CD4-positive, alpha-beta T cell (primary cell): ENCODE results near the gene TNFRSF18. TPM values are rescaled to one million over a fixed set of nuclear protein-coding genes. Genes with fewer than 3 reads are reported as not detected.
A peak's percentile ranks its signal among the peaks of the same experiment; 100 is the strongest.

Experiments
- ATAC-seq: fragments of 200-7000 bp; cut with Tn5 transposase; one replicate; pipeline ENCODE4 v1.10.0; 2022; ENCODE audit warnings: mild to moderate bottlenecking; ENCODE audit not compliant: poor library complexity
- CTCF ChIA-PET: fragments of 350-600 bp; sonication (Branson Sonifier 250); formaldehyde crosslinking; loops from one replicate; lab custom pipeline; 2021; ENCODE audit warnings: antibody characterized with exemption, inconsistent platforms; lab: Charles Lee
- POLR2A ChIA-PET: fragments of 350-600 bp; sonication (Branson Sonifier 250); formaldehyde crosslinking; loops from one replicate; lab custom pipeline; 2021; ENCODE audit warnings: antibody characterized with exemption, inconsistent platforms; lab: Charles Lee
- DNase-seq, 14 experiments: peaks; one replicate each; pipeline ENCODE4 v3.0.0-alpha.2; 2013 to 2020; ENCODE audit warnings: mixed read lengths in 2 of 14
- H3K27ac ChIP-seq, 2 donors: one replicate each; pipeline versions ENCODE4 v1.5.1 to v1.7.0; 2013; ENCODE audit warnings: low read length in 2 of 2, low read depth in 1 of 2, mild to moderate bottlenecking in 1 of 2
- H3K27me3 ChIP-seq, 2 experiments: 1 replicate in 1 of 2; 2 replicates in 1 of 2; pipeline versions ENCODE4 v1.6.1 to v1.7.0; 2013; ENCODE audit warnings: low read length in 2 of 2, control low read depth in 1 of 2, mild to moderate bottlenecking in 1 of 2, moderate library complexity in 1 of 2; ENCODE audit not compliant: insufficient read depth in 2 of 2, control insufficient read depth in 1 of 2
- H3K36me3 ChIP-seq: one replicate; pipeline ENCODE4 v1.6.1; 2013; ENCODE audit warnings: low read length, control low read depth; ENCODE audit not compliant: insufficient read depth
- H3K4me1 ChIP-seq: one replicate; pipeline ENCODE4 v1.6.1; 2013; ENCODE audit warnings: low read length, control low read depth; ENCODE audit not compliant: insufficient read depth
- H3K4me3 ChIP-seq: one replicate; pipeline ENCODE4 v1.5.1; 2013; ENCODE audit warnings: mild to moderate bottlenecking, low read length, moderate library complexity
- H3K9me3 ChIP-seq, 2 experiments: 1 replicate in 1 of 2; 2 replicates in 1 of 2; pipeline versions ENCODE4 v1.6.1 to v1.7.0; 2013; ENCODE audit warnings: low read length in 2 of 2, mild to moderate bottlenecking in 2 of 2, control low read depth in 1 of 2, moderate library complexity in 1 of 2; ENCODE audit not compliant: control insufficient read depth in 1 of 2, insufficient read depth in 1 of 2
- H3K27ac Mint-ChIP-seq: one replicate; pipeline ENCODE4 v1.8.0; 2020; ENCODE audit warnings: mixed read lengths
- H3K27me3 Mint-ChIP-seq: one replicate; pipeline ENCODE4 v1.8.0; 2021; ENCODE audit warnings: mixed read lengths
- H3K36me3 Mint-ChIP-seq: one replicate; pipeline ENCODE4 v1.8.0; 2021; ENCODE audit warnings: low read depth, mixed read lengths
- H3K4me1 Mint-ChIP-seq: one replicate; pipeline ENCODE4 v1.8.0; 2021; ENCODE audit warnings: low read depth, mixed read lengths
- H3K4me3 Mint-ChIP-seq: one replicate; pipeline ENCODE4 v1.8.0; 2020; ENCODE audit warnings: mild to moderate bottlenecking, mixed read lengths
- H3K9me3 Mint-ChIP-seq: one replicate; pipeline ENCODE4 v1.8.0; 2020; ENCODE audit warnings: mixed read lengths
- intact Hi-C, 2 experiments: fragments of 100-400 bp; cut with DNase I in 1 of 2; cut with micrococcal nuclease in 1 of 2; formaldehyde crosslinking; loops; one replicate each; pipeline versions ENCODE4 v1.15.1 to v1.9.0; 2023 to 2025; cut with DNase I, micrococcal nuclease
- total RNA-seq, 174 experiments: library from RNA in 2 of 174; stranded (reverse) in 2 of 174; gene quantifications; one replicate each; pipeline ENCODE4 v1.2.3 and lab custom pipeline; 2021 to 2026
- TF ChIP-seq, protein P1 (sequence below): fragments of 200-600 bp; IDR thresholded peaks from one replicate; pipeline ENCODE4 v1.8.0; 2022; ENCODE audit warnings: antibody characterized with exemption, mild to moderate bottlenecking

TNFRSF18 gene
- total RNA-seq, 2 experiments from 2014 or later = 14.8 to 17.8 TPM

DNA sequence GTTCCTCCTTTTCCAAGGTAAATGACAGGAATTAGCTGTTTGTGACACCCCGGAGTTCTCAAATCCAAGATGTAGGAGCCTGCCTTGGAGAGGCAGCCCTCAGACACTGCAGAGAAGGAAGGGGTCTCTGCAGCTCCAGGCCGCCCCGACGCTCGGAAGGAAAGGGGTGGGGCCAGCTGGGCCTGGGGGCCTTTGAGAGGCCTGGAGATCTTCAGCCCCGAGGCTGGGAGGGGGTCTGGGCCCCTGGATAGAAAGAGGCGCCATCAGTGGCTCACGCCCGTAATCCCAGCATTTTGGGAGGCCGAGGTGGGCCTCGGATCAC, 1.1 kb upstream of the TNFRSF18 start:
- no peaks in the 10 kb centered on the region for H3K36me3 Mint-ChIP-seq
- ChIA-PET POLR2A (interaction anchor here (0.8 to 1.8 kb wide), 5 partner anchors 9 to 66 kb away, joined by 3 to 9 read pairs (median 4); partner anchors contain the start of genes B3GALT6 and SDF4), CTCF (interaction anchor here (1.0 kb wide), 1 partner anchor 205 kb away, joined by 3 read pairs; no protein-coding TSS in a partner anchor)
- H3K27me3 ChIP-seq = no peaks in the 10 kb centered on the region
- no peaks in the 10 kb centered on the region for H3K9me3 ChIP-seq
- no peaks in the 10 kb centered on the region for H3K27me3 Mint-ChIP-seq
- peak in 2 of 14 experiments; percentile 3 to 33 for DNase-seq
- H3K4me1 ChIP-seq = peaks cover 70% of the 10 kb centered on the region
- TF ChIP-seq, protein P1, sequence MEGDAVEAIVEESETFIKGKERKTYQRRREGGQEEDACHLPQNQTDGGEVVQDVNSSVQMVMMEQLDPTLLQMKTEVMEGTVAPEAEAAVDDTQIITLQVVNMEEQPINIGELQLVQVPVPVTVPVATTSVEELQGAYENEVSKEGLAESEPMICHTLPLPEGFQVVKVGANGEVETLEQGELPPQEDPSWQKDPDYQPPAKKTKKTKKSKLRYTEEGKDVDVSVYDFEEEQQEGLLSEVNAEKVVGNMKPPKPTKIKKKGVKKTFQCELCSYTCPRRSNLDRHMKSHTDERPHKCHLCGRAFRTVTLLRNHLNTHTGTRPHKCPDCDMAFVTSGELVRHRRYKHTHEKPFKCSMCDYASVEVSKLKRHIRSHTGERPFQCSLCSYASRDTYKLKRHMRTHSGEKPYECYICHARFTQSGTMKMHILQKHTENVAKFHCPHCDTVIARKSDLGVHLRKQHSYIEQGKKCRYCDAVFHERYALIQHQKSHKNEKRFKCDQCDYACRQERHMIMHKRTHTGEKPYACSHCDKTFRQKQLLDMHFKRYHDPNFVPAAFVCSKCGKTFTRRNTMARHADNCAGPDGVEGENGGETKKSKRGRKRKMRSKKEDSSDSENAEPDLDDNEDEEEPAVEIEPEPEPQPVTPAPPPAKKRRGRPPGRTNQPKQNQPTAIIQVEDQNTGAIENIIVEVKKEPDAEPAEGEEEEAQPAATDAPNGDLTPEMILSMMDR = no peak
- no peaks in the 10 kb centered on the region for H3K9me3 Mint-ChIP-seq
- H3K4me1 Mint-ChIP-seq = peaks cover 19% of the 10 kb centered on the region
- intact Hi-C loops = loop anchor here in 1 of 2 experiments (5.0 kb wide), 1 partner anchor 50 kb away; no protein-coding TSS in a partner anchor
- H3K36me3 ChIP-seq = peaks cover 2% of the 10 kb centered on the region
- no peak overlapping the region for H3K4me3 ChIP-seq
- peak overlapping the region in 1 of 2 donors; percentile 82 for H3K27ac ChIP-seq
- peak overlapping the region; percentile 88 for H3K27ac Mint-ChIP-seq
- peak overlapping the region; percentile 79 for H3K4me3 Mint-ChIP-seq
- no peak for ATAC-seq

DNA sequence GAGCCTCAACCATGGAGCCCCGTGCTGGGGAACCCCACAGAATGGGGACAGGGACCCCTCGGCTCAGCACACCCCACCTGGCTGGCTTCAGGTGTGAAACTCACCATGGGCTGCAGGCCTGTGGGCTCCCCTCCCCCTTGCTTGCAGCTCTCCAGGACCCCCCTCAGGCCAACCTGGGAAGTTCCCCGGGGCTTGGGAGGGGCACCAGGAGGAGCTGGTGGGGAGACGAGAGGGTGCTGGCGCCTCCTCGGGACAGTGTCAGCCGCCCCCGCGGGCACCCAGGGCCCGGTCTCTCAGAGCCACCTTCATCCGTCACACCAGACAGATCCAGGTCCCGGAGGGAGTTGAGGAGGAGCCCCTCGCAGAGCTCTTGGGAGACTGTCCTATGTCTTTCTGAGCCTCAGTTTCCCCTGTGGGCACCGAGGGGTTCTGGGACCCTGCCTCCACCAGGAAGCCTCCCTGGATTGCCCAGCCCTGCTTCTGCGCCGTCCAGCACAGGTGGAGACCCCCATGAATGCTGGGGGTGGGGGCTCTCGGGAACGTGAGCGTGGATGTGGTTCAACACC, 657 bp upstream of the TNFRSF18 start:
- Mint-ChIP-seq H3K4me1 (peaks cover 19% of the 10 kb centered on the region), H3K36me3 (no peaks in the 10 kb centered on the region), H3K27me3 (no peaks in the 10 kb centered on the region), H3K27ac (no peak overlapping the region), H3K4me3 (peak overlapping the region; percentile 69), H3K9me3 (no peaks in the 10 kb centered on the region)
- ChIA-PET POLR2A (interaction anchor here (1.0 to 1.8 kb wide), 4 partner anchors 10 to 49 kb away, joined by 3 to 9 read pairs (median 6); partner anchors contain the start of genes B3GALT6 and SDF4), CTCF (interaction anchor here (1.0 kb wide), 1 partner anchor 205 kb away, joined by 3 read pairs; no protein-coding TSS in a partner anchor)
- H3K9me3 ChIP-seq = no peaks in the 10 kb centered on the region
- intact Hi-C loops = loop anchor here in 1 of 2 experiments (5.0 kb wide), 1 partner anchor 50 kb away; no protein-coding TSS in a partner anchor
- no peaks in the 10 kb centered on the region for H3K27me3 ChIP-seq
- no peak overlapping the region for H3K27ac ChIP-seq
- DNase-seq (peak in 5 of 14 experiments; percentile 1 to 54 (median 8)), ATAC-seq (no peak)
- peak overlapping the region; percentile 61 for H3K4me3 ChIP-seq
- peaks cover 1% of the 10 kb centered on the region for H3K36me3 ChIP-seq
- peaks cover 66% of the 10 kb centered on the region for H3K4me1 ChIP-seq
- TF ChIP-seq, protein P1 = no peak

DNA sequence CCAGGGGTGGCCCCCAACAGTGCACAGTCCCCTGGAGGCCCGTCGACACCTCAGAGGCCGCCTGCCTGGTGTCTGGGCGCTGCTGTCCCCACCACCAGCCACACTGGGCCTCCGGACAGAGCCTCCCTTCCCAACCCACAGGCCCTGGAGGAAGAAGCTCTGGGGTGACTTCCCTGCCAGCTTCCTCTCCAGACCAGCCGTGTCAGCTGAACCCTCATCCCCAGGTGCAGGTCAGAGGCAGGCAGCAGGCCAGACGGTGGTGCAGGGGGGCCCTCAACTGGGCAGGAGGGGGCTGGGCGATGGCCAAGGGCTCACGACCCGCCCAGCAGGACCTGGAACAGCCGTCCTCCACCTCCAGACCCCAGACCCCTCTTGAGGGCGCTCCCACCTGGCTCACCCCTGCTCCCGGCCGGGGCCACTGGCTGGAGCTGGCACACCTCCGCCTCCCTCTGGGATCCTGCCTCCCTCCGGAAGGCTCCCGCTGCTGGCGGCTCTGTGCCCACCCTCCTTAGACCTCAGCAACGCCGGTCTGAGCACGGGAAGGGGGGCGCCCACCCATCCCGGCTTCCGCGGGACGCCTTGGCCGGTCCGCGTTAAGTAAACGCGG, 520 bp downstream of the TNFRSF18 start:
- intact Hi-C loops = loop anchor here in 1 of 2 experiments (5.0 kb wide), 1 partner anchor 49 kb away; no protein-coding TSS in a partner anchor
- no peaks in the 10 kb centered on the region for H3K36me3 ChIP-seq
- TF ChIP-seq, protein P1 = no peak
- Mint-ChIP-seq H3K27me3 (no peaks in the 10 kb centered on the region), H3K4me3 (peak overlapping the region; percentile 69), H3K4me1 (peaks cover 19% of the 10 kb centered on the region), H3K9me3 (no peaks in the 10 kb centered on the region), H3K36me3 (no peaks in the 10 kb centered on the region), H3K27ac (no peak overlapping the region)
- DNase-seq = peak in 6 of 14 experiments; percentile 0 to 46 (median 18)
- H3K27ac ChIP-seq = peak overlapping the region in 1 of 2 donors; percentile 52
- H3K4me3 ChIP-seq = peak overlapping the region; percentile 61
- H3K4me1 ChIP-seq = peaks cover 56% of the 10 kb centered on the region
- H3K27me3 ChIP-seq = no peaks in the 10 kb centered on the region
- H3K9me3 ChIP-seq = no peaks in the 10 kb centered on the region
- ChIA-PET CTCF (no interaction called here), POLR2A (no interaction called here)
- ATAC-seq = no peak
